Inflammatory macrophage treated with lipopolysaccharide for 4 hours (primary cell): Measurements from ENCODE around the gene KDM1A.
A peak's percentile ranks its signal among the peaks of the same experiment; 100 is the strongest.

Experiments
- DNase-seq: peaks from one replicate; pipeline ENCODE4 v3.0.0-alpha.2; 2020

The KDM1A gene

GRCh38 chr1:23114424-23115079 is 95.3 kb downstream of the KDM1A start:
- DNase-seq = peak; percentile 21

GRCh38 chr1:23116216-23116836 is 97.1 kb downstream of the KDM1A start:
- no peak for DNase-seq

- DNase-seq = no peak
Observed at GRCh38 chr1:23116921-23117699, 97.8 kb downstream of the KDM1A start.

GRCh38 chr1:23118407-23118806 is 99.1 kb downstream of the KDM1A start:
- no peak for DNase-seq

- DNase-seq = peak; percentile 59
Observed at GRCh38 chr1:23118957-23119792, 99.9 kb downstream of the KDM1A start.

GRCh38 chr1:23120383-23120782 is 101.1 kb downstream of the KDM1A start:
- no peak for DNase-seq

GRCh38 chr1:23122023-23122748 is 102.9 kb downstream of the KDM1A start:
- no peak for DNase-seq

- DNase-seq = no peak
Observed at GRCh38 chr1:23122796-23123195, 103.5 kb downstream of the KDM1A start.

GRCh38 chr1:23123528-23123927 is 104.3 kb downstream of the KDM1A start:
- DNase-seq = no peak

- no peak for DNase-seq
Observed at GRCh38 chr1:23124259-23125026, 105.2 kb downstream of the KDM1A start.

GRCh38 chr1:23125489-23125888 is 106.2 kb downstream of the KDM1A start:
- DNase-seq = no peak

GRCh38 chr1:23126200-23126599 is 106.9 kb downstream of the KDM1A start:
- no peak for DNase-seq

- DNase-seq = no peak
Observed at GRCh38 chr1:23126801-23127200, 107.5 kb downstream of the KDM1A start.

- no peak for DNase-seq
Observed at GRCh38 chr1:23129846-23130245, 110.6 kb downstream of the KDM1A start.

- DNase-seq = no peak
Observed at GRCh38 chr1:23132033-23132432, 112.8 kb downstream of the KDM1A start.
